GM18868 (cell line): ENCODE data around the gene UNCX.

Experiments
- ATAC-seq: cut with Tn5 transposase; IDR thresholded peaks from one replicate; pipeline ENCODE4 v1.9.1; 2021; ENCODE audit warnings: mild to moderate bottlenecking, moderate library complexity; ENCODE audit not compliant: unreplicated experiment

Gene UNCX

GRCh38 chr7:1231214-1232102 lies 1.2 kb upstream of the UNCX start:
- ATAC-seq: no peak

DNA sequence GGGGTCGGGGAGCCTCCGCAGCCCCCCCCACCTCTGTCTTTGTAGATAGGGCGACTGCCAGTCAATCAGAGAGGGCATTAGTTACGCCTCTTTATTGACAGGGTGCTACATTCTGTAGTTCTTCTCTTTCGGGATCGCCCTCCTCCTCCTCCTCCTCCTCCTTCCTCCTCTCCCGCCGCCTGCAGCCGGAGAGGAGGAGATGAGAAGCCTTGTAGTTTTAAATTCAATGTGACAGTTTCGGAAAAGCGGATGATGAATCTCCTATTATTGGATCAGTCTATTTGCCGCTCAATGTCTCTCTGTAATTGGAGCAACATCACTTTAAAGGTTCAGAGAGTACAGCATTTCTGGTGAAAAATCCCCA lies 587 bp upstream of the UNCX start:
- ATAC-seq: no peak

DNA sequence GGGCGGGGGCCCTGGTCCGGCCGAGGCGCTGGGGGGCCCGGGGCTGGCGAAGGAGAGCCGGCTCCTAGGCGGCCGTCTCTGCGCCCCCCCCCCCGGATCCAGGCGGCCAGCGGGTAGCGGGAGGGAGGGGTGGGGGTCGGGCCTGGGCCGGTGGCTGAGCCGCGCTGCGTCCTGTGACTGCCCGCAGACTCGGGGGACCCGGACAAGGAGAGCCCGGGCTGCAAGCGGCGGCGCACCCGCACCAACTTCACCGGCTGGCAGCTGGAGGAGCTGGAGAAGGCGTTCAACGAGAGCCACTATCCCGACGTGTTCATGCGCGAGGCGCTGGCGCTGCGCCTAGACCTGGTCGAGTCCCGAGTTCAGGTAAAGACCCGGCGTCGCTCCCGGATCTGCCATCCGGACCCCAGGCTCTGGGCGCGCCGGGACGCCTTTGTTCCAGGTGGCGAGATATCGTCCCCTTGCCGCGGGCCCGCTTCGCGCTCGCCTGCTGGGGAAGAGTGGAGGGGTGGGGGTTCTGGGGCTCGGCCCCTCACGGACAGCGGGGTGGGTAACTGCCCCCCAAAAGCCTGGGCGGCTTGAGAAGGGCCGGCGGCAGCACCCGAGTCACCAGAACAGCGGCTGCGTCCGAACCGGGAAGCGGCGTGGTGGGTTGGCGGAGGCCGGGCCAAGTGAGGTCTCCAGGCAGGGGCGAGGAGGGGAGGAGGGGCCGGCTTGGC lies 819 bp downstream of the UNCX start:
- ATAC-seq: no peak

DNA sequence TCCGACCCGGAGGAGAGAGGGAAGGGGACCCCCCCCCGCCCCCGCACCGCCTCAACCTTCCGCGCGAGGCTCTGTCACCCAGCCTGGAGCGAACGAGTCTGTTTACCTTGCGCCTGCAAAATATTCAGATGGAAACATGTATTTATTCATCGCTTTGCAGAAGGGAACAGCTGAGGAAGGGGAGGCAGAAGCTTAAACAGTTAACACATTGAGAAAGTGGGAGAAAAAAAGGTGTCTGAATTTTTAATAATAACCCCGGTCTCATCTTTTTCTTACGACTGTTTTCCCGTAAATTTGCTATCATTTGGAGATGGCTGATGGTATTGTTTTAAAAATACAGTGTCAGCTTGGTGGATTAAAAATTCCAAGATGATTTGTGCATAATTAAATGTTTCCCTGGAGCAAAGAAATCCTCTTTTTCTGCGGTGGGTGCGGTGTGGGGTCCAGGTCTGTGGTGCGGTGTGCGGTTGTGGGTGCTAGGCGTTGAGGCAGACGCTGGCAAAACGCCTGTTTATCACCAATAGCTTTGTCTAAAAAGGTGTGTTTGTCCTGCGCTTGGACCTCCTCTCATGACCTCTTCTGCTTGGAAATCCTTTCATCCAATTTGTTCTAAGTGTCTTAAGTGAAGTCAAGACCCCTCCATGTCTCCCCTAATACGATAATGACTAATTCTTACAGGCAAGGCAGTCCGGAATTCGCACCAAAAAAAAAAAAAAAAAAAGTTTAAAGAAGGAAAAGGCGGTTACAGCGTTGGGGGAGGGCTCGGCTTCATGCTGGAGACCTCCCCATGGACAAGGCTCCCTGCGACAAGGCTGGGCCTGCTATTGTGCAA lies 1.6 kb downstream of the UNCX start:
- no peak for ATAC-seq

GRCh38 chr7:1234881-1235500 lies 2.3 kb downstream of the UNCX start:
- no peak for ATAC-seq

DNA sequence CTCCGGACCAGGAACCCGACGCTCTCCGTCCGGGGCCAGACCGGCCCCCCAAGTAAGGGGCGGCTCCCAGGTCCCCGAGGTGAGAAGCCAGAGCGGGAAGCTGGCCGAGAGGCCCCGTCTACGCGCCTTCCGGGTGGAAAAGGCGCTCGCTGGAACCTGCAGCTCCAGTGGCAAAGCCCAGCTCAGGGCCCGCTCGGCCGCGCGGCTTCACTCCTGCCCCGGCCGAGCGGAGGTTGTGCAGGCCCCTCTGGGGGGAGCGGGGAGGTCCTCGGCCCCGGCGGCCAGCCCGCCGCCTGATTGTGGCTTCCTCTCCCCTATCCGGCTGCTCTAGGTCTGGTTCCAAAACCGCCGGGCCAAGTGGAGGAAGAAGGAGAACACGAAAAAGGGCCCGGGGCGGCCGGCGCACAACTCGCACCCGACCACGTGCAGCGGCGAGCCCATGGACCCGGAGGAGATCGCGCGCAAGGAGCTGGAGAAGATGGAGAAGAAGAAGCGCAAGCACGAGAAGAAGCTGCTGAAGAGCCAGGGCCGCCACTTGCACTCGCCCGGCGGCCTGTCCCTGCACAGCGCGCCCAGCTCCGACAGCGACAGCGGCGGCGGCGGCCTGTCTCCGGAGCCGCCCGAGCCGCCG lies 2.9 kb downstream of the UNCX start:
- ATAC-seq: no peak

GRCh38 chr7:1236132-1236661 lies 3.5 kb downstream of the UNCX start:
- no peak for ATAC-seq

GRCh38 chr7:1236831-1237701 lies 4.4 kb downstream of the UNCX start:
- no peak for ATAC-seq

DNA sequence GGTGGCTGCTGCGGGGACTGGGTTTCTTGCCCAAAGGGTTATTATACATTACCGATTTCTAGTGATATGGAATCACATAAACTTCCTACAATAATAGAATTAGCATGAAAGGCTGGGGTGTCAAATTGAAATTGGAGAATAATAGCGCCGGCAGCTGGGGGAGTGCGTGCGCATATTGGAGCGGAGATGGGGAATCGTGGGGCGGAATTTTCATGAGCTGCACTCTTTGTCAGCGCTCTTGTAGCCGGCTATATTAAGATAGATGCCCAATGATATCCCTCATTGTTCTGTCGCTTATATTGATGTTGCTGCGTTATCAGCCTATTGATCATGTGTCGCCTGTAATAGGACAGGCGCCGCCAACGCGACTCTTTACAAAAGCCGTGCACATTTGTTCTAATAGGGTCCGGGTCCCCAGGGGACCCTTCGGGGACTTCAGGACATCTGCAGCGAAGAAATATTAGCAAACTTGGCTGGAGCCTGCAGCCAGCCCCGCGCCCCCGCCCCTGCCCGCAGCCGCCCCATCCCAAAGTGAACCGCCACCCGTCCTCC lies 5.1 kb downstream of the UNCX start:
- no peak for ATAC-seq

- ATAC-seq: no peak
Measured at GRCh38 chr7:1238450-1238882, 5.8 kb downstream of the UNCX start.

DNA sequence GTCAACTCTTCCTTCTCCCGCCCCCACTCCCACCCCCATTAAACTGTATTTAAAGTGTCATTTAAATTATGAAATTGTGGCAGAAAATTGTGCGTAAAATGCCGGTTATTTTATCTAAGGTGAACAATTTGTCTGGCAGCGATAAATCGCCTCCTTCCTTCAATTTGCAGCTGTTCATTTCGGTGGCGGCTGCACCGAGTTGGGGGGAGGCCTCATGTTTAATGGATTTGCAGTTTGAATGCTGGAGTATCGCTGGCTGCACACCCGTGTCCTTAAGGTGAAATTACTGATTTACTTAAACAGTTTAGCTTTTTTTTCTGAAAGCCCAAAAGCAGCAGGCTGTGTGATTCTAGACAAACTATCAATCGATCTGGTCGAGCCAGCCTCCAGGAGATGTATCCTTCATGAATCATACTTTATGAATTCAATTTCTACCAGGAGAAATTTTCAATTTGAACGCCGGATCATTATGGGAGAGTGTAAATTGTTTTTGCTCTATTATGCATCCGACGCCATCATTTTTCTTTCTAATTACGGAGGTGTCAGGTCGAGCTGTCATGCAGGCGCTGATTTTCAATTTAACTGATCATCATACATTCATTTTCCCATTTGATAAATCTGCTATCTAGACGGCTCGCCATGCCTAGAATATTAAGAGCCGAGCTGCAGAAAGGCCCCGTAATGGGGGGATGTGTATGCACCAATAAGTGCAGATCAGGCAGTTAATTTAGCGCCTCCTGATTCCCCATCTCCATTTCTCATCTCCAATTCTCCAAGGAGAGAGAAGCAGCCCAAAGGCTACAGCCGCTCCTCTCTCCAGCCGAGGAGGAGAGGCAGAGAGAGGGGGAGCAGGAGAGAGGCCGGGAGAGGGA lies 6.5 kb downstream of the UNCX start:
- no peak for ATAC-seq

DNA sequence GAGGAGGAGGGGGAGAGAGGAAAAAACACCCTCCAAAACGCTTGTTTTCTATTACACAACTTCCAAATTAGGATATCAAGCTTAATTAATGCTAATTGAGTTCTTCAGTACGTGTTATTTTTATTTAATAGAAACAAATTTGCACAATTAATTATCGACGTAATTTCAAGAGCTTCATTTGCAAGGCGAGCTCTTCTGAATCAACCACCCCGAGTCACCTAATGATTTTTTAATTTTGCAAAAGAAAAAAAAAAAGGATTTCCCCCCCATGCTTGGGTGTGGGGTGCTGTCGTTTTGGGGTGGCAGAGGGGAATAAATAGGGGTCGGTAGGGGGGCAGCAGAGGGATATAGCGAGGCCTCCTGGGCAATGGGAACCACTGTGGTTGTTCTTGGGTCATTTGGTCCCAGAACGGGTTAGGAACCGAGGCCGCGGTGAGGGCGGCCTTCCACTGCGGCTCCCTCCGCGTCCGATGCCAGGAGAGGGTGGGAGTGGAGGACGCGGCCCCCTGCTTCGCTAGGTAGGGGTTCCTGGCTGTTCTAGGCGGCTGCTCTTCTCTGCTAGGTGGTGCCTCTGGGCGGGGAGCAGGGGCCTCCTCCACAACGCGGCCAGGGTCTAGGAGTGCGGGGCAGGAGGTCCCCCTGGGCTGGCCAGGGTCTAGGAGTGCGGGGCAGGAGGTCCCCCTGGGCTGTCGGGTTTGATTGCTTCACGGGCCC lies 7.3 kb downstream of the UNCX start:
- no peak for ATAC-seq

- no peak for ATAC-seq
Measured at GRCh38 chr7:1240517-1241257, 8.0 kb downstream of the UNCX start.

- no peak for ATAC-seq
Measured at GRCh38 chr7:1241258-1241602, 8.6 kb downstream of the UNCX start.

DNA sequence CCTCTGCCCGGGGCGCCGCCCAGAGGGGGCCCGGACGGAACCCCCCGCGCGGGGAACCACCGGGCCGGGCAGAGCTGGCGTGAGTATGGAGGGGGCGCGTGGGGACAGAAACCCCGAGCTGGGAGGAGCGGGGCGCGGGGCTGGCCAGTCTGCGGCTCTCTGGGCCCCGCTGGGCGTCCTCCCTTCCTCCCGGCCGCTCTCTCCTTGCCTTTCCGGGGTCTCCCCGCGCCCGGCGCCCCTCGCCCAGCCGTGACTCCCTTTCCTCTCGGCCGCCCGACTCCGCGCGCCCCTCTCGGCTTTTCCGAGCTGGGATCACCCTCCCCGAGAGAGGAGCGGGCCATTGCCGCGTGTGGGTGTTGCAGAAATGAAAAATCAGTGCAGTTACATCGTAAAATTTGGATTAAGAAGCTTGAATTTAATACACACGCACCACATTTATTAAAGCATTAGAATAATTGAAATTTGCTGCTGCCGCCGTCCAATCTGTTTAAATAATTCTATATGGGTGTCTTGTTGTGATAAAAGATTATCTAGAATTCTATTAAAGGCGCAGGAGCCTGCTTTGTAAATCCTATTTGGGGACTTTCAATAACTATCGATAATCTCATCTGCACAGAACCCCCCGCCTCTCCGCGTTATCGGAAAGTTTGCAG lies 9.1 kb downstream of the UNCX start:
- ATAC-seq: no peak

DNA sequence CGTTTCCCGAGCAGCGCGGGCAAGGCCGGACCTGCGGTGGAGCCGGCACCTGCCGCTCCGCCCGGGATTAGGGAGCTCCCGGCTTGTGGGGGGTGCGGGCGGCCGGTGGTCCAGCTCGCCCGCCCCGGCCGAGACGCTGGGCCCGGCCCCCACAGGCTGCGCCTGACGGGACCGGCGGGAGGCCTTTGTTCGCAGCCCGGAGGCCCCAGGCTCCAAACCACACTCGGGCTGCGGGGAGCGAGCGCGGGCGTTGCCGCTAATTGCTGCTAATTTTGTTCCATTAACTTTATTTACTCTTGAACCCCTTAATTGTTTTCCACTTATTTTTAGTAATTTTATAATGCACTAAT lies 9.6 kb downstream of the UNCX start:
- ATAC-seq: no peak
